Endothelial cell of umbilical vein (primary cell): ENCODE measurements around the gene ATG14. TPM values are rescaled to one million over a fixed set of nuclear protein-coding genes. Genes with fewer than 3 reads are reported as not detected.

Experiments used
- BruUV-seq: library from RNA; stranded (reverse); fragments of 400-500 nt; replicated peaks from 2 replicates; lab custom pipeline; 2021; lab: Mats Ljungman, UMichigan
- CTCF ChIA-PET: fragments of 300-600, 350-600 bp; sonication (Branson Sonifier 250); formaldehyde crosslinking; loops from one replicate; lab custom pipeline; 2021; ENCODE audit warnings: antibody characterized with exemption, inconsistent platforms; lab: Charles Lee
- POLR2A ChIA-PET: fragments of 300-600, 350-600 bp; sonication (Branson Sonifier 250); formaldehyde crosslinking; loops from one replicate; lab custom pipeline; 2021; ENCODE audit warnings: antibody characterized with exemption, inconsistent platforms; lab: Charles Lee
- DNase-seq: peaks from one replicate; pipeline ENCODE4 v3.0.0-alpha.2; 2011; ENCODE audit warnings: low read depth, low spot score
- FAIRE-seq: peaks from 2 replicates; lab custom pipeline; 2011; peaks lifted over from hg19 to GRCh38; lab: Jason Lieb, UNC
- H2AFZ ChIP-seq: 2 replicates; pipeline ENCODE4 v1.6.0; 2012; ENCODE audit warnings: low read depth, low read length, control low read depth, inconsistent platforms
- H3K27ac ChIP-seq: 2 replicates; pipeline ENCODE4 v1.5.1; 2011; ENCODE audit warnings: low read depth, mild to moderate bottlenecking, control low read depth, low read length, moderate library complexity; ENCODE audit not compliant: insufficient read depth
- H3K27me3 ChIP-seq, 2 experiments: 2 replicates each; pipeline versions ENCODE4 v1.6.0 to v1.6.1; 2011; ENCODE audit warnings: low read length in 2 of 2, mixed read lengths in 1 of 2; ENCODE audit not compliant: control insufficient read depth in 2 of 2, insufficient read depth in 2 of 2
- H3K36me3 ChIP-seq, 2 experiments: 2 replicates in 1 of 2; 3 replicates in 1 of 2; pipeline ENCODE4 v1.5.1; 2011; ENCODE audit warnings: low read length in 2 of 2, mild to moderate bottlenecking in 1 of 2, moderate library complexity in 1 of 2; ENCODE audit not compliant: control insufficient read depth in 2 of 2, insufficient read depth in 2 of 2; ENCODE audit errors: extremely low read depth in 1 of 2
- H3K4me1 ChIP-seq: 3 replicates; pipeline ENCODE4 v1.5.1; 2011; ENCODE audit warnings: mild to moderate bottlenecking, low read length; ENCODE audit not compliant: control insufficient read depth, insufficient read depth; ENCODE audit errors: extremely low read depth
- H3K4me2 ChIP-seq: 2 replicates; pipeline ENCODE4 v1.6.1; 2011; ENCODE audit warnings: low read length, control low read depth, mixed read lengths; ENCODE audit not compliant: insufficient read depth
- H3K4me3 ChIP-seq, 3 experiments: fragments of 200-600 bp in 1 of 3; sonication (generic), shearing (Covaris generic) in 1 of 3; replicated peaks in 1 of 3; 2 replicates each; pipeline ENCODE4 v1.5.1; 2011 to 2016; ENCODE audit warnings: control low read depth in 3 of 3, low read length in 3 of 3, mild to moderate bottlenecking in 2 of 3, inconsistent platforms in 1 of 3, low read depth in 1 of 3, moderate library complexity in 1 of 3; ENCODE audit not compliant: insufficient read depth in 1 of 3
- H3K79me2 ChIP-seq: 2 replicates; pipeline ENCODE4 v1.6.0; 2012; ENCODE audit warnings: low read length, inconsistent platforms; ENCODE audit not compliant: control insufficient read depth, insufficient read depth
- H3K9ac ChIP-seq: replicated peaks from 2 replicates; pipeline ENCODE3; 2011; ENCODE audit warnings: low read length, control low read depth; ENCODE audit not compliant: insufficient read depth; ENCODE audit errors: extremely low read depth
- H3K9me1 ChIP-seq: replicated peaks from 3 replicates; pipeline ENCODE4 v1.6.0; 2011; ENCODE audit warnings: mild to moderate bottlenecking, low read length; ENCODE audit not compliant: control insufficient read depth, insufficient read depth; ENCODE audit errors: extremely low read depth
- H3K9me3 ChIP-seq: replicated peaks from 2 replicates; pipeline ENCODE4 v1.5.1; 2012; ENCODE audit warnings: low read length, inconsistent platforms; ENCODE audit not compliant: control insufficient read depth, insufficient read depth
- H4K20me1 ChIP-seq: replicated peaks from 2 replicates; pipeline ENCODE3; 2011; ENCODE audit warnings: mild to moderate bottlenecking, low read length; ENCODE audit not compliant: control insufficient read depth, insufficient read depth; ENCODE audit errors: extremely low read depth
- EZH2 ChIP-seq: IDR thresholded peaks from 2 replicates; pipeline ENCODE4 v1.6.1; 2012; ENCODE audit warnings: borderline replicate concordance, low read depth, mild to moderate bottlenecking, moderate library complexity, low read length, inconsistent platforms; ENCODE audit not compliant: severe bottlenecking
- FOS ChIP-seq: IDR thresholded peaks from 2 replicates; pipeline ENCODE4 v1.6.1; 2011; ENCODE audit warnings: mild to moderate bottlenecking, low read length, moderate library complexity, borderline replicate concordance; ENCODE audit not compliant: insufficient read depth
- GATA2 ChIP-seq: IDR thresholded peaks from 2 replicates; pipeline ENCODE4 v1.7.0; 2011; ENCODE audit warnings: low read depth, mild to moderate bottlenecking, moderate library complexity, mixed read lengths, low read length; ENCODE audit not compliant: insufficient read length, insufficient read depth
- JUN ChIP-seq: IDR thresholded peaks from 2 replicates; pipeline ENCODE4 v1.6.1; 2011; ENCODE audit warnings: borderline replicate concordance, low read depth; ENCODE audit not compliant: insufficient read length, insufficient read depth
- MAX ChIP-seq: IDR thresholded peaks from 2 replicates; pipeline ENCODE4 v1.6.1; 2011; ENCODE audit not compliant: insufficient read depth, insufficient read length
- MYC ChIP-seq: IDR thresholded peaks from one replicate; pipeline ENCODE4 v1.6.1; 2011; ENCODE audit warnings: mild to moderate bottlenecking, low read depth, low read length
- POLR2A ChIP-seq: IDR thresholded peaks from 2 replicates; pipeline ENCODE4 v1.6.1; 2012; ENCODE audit warnings: low read depth, mild to moderate bottlenecking, control low read depth, low read length
- POLR2AphosphoS5 ChIP-seq: IDR thresholded peaks from 2 replicates; pipeline ENCODE4 v1.6.1; 2012; ENCODE audit warnings: low read depth, mild to moderate bottlenecking, control low read depth, low read length, moderate library complexity; ENCODE audit not compliant: insufficient read depth
- dilution Hi-C: fragments of 300-500 bp; cut with MboI; formaldehyde crosslinking; loops from one replicate; pipeline ENCODE4 v1.15.0; 2019; ENCODE audit warnings: low sequenced_read_pairs; ENCODE audit not compliant: extremely low pct_ligation_motif_present
- intact Hi-C: fragments of 100-400 bp; cut with micrococcal nuclease; formaldehyde crosslinking; loops from one replicate; pipeline ENCODE4 v1.10.0; 2022
- polyA plus RNA-seq, 4 experiments: library from polyadenylated mRNA; depleted of rRNA in 3 of 4; stranded (reverse) in 3 of 4; unstranded in 1 of 4; fragments of >200 nt; gene quantifications; 2 replicates each; pipeline versions ENCODE4 v1.2.1 to v1.2.3, GENCODE V29; 2011 to 2012; ENCODE audit warnings: missing spikeins in 1 of 4
- total RNA-seq: library from RNA; stranded (reverse); gene quantifications from 2 replicates; pipeline ENCODE4 v1.2.3, GENCODE V29; 2021
- TF ChIP-seq, protein P1 (sequence below), 2 donors: IDR thresholded peaks; 1 replicate in 1 of 2; 2 replicates in 1 of 2; pipeline ENCODE4 v1.5.1; 2011; ENCODE audit warnings: low read length in 2 of 2, mild to moderate bottlenecking in 2 of 2, moderate library complexity in 2 of 2, control low read depth in 1 of 2, inconsistent platforms in 1 of 2, low read depth in 1 of 2; ENCODE audit not compliant: insufficient read depth in 1 of 2; ENCODE audit errors: extremely low read depth in 1 of 2

The ATG14 gene
- total and polyA plus RNA-seq, 2 donors (not counting 3 experiments of a cell fraction or from before 2014, with no cell fraction given) = 5.9 to 10.0 TPM

DNA sequence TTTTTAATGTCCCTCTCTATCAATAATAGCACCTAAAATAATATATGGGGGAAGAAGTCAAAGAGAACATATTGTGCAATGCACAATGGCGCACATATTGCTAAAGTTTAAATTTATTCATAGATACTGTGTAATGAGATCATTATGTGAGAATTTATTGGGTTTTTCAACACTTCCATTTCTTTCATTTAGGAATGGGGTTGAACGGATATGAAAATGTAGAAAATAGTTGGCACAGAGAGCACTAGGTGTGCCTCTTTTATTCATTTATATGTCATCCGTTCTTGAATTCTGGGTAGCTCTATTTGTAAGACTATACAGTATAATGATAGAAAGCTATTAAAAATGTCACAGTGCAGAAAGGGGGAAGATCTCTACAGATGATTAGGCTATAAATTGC lies 63.9 kb downstream of the ATG14 start:
- Histone ChIP-seq H3K4me2 (no peak overlapping the region), H3K4me1 (no peaks in the 10 kb centered on the region), H3K79me2 (peaks cover 9% of the 10 kb centered on the region), H3K9ac (no peak overlapping the region), H3K9me1 (no peaks in the 10 kb centered on the region), H2AFZ (no peak overlapping the region), H3K9me3 (no peaks in the 10 kb centered on the region), H3K27me3 (no peaks in the 10 kb centered on the region), H4K20me1 (no peaks in the 10 kb centered on the region), H3K36me3 (peaks cover 0 to 13% of the 10 kb centered on the region in 2 experiments), H3K27ac (no peak overlapping the region), H3K4me3 (no peak overlapping the region)
- no TSS peak for BruUV-seq
- DNase-seq (no peak), FAIRE-seq (no peak)
- CTCF ChIA-PET = interaction anchor here (1.0 to 2.3 kb wide), 5 partner anchors 9 to 77 kb away, joined by 3 to 6 read pairs (median 5); no protein-coding TSS in a partner anchor
- POLR2A ChIA-PET = no interaction called here
- intact Hi-C loops (no loop called here), dilution Hi-C loops (no loop called here)
- TF ChIP-seq GATA2 (no peak), FOS (no peak), POLR2AphosphoS5 (no peak), EZH2 (no peak), MAX (no peak), POLR2A (no peak), MYC (no peak), JUN (no peak)
- TF ChIP-seq, protein P1, sequence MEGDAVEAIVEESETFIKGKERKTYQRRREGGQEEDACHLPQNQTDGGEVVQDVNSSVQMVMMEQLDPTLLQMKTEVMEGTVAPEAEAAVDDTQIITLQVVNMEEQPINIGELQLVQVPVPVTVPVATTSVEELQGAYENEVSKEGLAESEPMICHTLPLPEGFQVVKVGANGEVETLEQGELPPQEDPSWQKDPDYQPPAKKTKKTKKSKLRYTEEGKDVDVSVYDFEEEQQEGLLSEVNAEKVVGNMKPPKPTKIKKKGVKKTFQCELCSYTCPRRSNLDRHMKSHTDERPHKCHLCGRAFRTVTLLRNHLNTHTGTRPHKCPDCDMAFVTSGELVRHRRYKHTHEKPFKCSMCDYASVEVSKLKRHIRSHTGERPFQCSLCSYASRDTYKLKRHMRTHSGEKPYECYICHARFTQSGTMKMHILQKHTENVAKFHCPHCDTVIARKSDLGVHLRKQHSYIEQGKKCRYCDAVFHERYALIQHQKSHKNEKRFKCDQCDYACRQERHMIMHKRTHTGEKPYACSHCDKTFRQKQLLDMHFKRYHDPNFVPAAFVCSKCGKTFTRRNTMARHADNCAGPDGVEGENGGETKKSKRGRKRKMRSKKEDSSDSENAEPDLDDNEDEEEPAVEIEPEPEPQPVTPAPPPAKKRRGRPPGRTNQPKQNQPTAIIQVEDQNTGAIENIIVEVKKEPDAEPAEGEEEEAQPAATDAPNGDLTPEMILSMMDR (IDR thresholded peaks at IDR 0.05; ENCODE audit: extremely low read depth in 1 of 2, insufficient read depth in 1 of 2, low read depth in 1 of 2, low read length in 2 of 2) = no peak
